Measurements from ENCODE around the gene CHCHD6.

The CHCHD6 gene

DNA sequence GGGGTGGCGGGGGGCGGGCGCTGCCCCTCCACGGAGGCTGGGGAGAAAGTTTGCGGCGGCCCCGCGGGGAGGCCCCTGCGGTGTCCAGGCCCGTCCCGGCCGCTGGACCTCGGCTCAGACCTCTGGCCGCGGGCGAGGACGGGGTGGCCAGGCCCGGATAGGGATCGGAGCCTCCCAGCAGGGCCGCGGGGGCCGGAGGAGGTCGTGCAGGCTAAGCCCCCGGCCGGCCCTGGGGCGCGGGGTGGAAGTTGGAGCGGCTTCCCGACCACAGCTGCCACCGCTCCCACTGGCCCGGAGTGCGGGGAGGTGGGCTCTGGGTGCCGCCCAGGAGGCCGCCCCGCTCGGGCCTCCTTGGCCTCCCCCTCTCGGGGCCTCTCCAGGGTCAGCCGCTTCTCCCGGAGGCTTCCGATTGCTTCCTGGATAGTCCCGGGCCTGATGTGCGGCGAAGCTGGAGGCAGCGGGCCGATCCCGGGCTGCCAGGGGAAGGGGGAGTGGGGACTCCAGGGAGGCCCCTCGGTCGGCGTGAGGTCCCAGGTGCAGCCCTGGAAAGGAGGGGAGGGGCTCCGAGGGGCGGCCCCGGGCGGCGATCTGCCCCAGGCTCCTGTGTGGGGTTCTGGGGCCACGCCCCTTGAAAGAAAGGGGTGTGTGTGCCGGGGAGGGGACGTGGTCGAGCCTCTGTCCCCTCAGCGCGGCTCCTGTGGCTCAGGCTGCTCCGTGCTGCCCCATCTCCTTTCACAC lies 279.8 kb downstream of the CHCHD6 start:
- no peak for DNase-seq

DNA sequence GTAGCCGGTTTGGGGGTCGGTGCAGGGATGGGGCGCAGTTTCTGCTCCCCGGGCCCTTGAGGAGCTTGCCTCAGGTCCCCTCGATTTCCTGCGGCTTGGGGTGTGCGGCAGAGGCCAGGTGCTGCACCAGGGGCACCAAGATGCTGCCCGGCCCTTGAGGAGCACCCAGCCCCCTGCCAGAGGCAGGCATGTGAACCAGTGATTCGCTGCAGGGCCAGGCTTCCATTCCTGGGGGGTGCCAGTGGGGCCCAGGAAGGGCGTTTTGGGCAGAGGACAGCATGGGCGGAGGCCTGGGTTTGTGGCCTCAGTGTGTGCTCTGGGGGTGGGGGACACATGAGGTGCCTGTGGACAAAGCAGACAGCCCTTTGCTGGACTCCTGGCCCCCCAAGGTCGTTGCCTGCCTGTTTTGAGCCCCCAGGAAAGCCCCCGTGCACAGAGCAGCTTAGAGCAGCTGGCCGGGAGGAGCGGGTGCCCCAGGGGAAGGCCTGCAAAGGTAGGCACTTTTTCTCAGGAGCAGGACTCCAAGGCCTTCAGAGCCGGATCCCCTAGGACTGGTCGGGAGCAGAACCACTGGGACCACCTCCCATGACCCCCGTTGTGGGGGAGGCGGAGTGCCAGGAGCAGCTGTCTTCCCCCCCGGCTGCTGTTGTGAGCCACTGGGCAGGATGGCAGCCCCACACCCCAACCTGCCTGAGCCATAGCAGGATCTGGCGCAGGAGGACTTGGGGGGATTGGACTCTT lies 280.5 kb downstream of the CHCHD6 start:
- no peak for DNase-seq

DNA sequence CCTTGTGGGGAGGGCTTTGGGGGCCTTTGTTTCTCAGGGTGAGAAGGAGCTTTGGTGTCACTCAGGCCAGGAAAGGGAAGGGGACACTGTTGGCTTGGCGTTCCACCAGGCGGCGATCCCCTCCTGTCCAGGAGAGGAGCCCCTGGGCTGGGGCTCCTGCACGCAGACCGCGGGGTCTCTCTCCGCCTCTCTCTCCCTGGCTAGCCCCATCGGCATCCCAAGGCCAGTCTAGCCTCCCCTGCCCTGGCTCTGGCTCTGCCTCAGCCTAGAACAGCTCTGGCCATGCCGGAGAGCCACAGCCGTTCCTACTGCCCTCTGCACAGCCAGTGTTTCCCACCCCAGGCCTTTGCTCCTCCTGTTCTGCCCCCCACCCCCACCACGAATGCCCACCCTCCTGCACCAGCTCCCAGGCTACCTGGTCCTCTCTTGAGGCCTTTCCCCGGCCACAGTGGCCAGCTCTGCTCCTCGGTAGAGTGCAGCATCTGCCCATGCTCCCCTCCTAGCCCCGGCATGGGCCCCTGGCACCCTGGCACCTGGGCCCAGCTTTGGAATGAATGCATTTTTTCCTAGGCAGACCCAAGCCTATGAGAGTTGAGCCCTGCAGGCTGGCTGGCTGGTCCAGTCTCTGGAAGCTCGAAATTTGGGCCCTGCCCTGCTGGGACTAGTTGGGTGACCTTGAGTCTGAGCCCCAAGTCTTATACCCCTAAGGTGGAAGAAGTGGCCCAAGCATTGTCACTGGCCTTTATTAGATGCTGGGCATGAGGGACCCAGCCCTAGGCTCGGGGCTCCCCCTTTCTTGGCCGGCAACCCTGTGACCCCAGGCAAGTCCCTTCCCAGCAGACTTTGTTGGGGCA lies 281.3 kb downstream of the CHCHD6 start:
- no peak for DNase-seq

DNA sequence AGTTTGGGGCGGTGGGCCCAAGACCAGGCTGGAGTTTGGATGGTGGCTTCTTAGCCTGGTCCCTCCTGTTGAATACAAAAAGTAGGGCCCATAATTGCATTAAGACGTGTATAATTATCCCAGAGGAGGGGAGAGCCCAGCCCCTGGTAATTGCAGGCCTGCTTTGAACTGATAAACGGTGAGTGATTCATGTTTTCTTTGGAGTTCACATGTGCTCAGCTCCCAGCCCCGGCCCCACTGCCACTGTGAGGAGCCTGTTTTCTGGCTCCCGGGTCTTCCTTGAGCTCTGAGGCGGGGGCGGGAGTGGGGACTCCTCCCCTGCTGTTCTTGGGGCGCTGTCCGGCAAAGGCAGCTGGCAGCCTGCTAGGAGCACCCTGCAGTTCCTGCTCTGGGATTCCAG lies 282.0 kb downstream of the CHCHD6 start:
- DNase-seq = no peak

DNA sequence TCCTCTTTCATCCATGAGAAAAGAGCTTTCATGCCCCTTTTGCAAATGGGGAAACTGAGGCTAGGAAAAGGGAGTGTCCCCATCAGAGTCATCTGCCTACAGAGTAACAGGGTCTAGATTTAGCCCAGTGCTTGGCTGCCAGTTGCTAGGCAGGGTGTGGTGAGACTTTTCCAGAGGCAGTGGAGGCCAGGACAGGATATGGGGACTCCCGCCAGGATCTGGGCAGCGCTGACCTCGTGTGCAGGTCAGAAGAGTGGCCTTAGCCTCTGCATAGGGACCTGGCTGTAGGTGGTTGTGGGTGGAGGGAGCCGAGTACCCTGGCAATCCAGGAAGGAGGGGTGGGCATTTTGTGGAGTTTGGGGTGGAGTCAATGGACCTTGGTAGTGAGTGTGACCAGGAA lies 283.1 kb downstream of the CHCHD6 start:
- DNase-seq = no peak

DNA sequence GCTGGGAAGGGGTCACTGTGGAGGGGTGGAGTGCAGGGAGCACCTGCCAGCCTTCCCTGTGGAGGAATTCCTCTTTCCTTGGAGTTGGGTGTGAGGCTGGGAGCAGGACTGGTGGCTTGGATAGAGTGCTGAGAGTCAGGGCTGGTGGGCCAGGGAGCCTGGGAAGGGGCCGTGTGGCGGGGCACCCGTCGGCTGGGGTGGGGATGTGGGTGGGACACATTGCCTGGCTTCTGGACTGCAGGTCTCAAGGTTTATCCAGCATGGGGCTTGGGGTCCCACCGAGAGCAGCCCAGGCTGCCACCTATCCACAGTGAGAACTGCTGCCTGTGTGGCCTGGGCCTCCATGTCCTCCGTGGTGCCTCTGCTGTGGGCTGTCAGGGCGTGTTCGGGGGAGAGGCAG lies 283.6 kb downstream of the CHCHD6 start:
- DNase-seq = no peak

DNA sequence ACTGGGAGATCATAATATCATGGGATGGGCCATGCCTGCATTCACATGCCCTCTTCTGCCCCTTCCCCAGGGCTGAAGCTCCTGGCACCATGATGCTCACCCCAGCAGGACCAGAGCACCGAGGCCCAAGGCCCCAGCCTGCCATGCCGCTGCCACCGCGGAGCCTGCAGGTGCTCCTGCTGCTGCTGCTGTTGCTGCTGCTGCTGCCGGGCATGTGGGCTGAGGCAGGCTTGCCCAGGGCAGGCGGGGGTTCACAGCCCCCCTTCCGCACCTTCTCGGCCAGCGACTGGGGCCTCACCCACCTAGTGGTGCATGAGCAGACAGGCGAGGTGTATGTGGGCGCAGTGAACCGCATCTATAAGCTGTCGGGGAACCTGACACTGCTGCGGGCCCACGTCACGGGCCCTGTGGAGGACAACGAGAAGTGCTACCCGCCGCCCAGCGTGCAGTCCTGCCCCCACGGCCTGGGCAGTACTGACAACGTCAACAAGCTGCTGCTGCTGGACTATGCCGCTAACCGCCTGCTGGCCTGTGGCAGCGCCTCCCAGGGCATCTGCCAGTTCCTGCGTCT lies 284.5 kb downstream of the CHCHD6 start:
- no peak for DNase-seq

DNA sequence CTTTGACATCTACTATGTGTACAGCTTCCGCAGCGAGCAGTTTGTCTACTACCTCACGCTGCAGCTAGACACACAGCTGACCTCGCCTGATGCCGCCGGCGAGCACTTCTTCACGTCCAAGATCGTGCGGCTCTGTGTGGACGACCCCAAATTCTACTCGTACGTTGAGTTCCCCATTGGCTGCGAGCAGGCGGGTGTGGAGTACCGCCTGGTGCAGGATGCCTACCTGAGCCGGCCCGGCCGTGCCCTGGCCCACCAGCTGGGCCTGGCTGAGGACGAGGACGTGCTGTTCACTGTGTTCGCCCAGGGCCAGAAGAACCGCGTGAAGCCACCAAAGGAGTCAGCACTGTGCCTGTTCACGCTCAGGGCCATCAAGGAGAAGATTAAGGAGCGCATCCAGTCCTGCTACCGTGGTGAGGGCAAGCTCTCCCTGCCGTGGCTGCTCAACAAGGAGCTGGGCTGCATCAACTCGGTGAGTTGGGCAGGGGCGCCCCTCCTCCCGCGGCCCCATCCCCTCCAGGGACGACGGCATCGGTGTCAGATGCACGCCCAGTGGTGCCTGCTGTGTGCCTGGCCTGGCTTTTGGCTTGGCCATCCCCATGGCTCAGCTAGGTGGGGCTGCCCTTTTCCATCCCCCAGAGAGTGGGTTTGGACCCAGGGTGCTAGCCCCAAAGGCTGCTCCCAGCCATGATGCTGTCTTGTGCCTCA lies 285.4 kb downstream of the CHCHD6 start:
- DNase-seq = no peak

DNA sequence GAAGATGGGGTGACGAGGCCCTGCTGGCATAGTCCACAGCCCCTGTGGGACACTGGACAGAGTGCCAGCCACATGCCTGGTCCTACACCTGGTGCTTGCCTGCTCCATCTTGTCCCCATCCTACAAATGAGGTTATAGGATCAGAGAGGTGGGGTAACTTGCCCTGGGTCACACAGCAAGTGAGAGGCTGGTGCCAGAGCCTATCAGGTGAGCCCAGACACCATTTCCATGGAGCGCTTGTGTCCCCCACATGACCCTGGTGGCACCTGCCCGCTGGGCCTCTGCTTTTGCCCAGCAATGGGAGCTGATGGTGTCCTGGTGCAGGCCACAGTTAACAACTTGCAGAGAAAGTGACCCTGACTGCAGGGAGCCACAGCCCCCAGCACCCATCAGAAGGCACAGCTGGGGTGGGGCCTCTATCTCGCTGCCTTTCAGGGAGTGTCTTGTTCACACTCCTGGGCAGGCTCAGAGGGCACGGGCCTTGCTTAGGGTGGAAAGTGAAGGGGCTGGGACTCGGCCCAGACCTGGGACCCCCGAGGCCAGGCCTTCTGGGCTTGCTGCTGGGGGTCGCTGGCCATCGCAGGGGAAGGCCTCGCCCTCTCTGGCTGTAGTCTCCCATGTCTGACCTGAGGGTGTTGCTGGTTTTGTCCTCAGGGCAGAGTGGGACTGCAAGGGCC lies 286.1 kb downstream of the CHCHD6 start:
- no peak for DNase-seq

DNA sequence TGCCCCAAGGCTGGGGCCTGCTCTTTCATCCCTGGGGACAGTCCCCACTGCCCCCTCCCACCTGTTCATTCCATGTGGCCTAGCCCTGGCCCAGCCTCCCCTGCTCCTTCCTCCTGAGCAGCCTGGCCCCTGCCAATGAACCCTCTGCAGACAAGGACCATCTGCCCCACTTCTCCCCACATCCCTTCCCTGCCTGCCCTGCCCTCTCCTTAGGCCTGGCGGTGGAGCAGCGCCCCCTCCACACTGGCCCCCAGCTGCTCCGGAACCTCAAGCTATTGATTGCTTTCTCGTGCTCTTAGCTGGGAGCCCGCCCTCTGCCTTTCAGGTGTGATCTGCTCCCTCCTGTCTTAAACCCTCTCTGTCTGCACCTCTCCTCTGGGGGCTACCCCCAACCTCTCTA lies 286.9 kb downstream of the CHCHD6 start:
- DNase-seq = no peak

DNA sequence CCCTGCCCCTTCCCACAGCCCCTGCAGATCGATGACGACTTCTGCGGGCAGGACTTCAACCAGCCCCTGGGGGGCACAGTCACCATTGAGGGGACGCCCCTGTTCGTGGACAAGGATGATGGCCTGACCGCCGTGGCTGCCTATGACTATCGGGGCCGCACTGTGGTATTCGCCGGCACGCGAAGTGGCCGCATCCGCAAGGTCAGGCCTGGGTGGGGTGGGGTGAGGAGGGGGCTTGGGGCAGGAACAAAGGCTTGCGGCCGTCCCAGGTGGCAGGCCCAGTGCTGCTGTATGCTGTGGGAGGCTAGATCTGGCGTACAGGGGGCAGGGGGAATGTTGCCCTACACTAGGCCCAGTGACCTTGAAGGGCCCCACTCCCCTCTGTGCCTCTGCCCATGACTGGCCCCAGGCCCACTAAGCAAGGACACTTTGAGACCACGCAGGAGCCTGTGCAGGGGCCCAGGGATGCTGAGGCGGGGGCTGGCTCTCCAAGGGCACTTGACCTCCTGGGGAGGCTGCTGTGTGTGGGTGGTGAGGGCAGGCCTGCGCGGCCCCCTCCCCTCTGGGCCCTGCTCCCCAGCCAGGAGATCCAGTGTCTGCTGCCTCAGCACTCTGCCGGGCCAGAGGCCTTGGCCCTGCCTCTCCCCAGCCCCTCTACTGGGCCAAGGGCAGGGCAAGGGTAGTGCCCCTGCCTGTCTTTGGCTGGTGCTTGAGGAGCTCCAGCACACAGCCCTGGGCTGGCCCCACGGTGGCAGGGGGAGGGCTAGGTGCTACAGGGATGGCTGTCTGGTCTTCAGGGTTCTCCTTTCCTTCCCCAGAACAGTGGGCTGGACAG lies 287.5 kb downstream of the CHCHD6 start:
- DNase-seq = no peak

DNA sequence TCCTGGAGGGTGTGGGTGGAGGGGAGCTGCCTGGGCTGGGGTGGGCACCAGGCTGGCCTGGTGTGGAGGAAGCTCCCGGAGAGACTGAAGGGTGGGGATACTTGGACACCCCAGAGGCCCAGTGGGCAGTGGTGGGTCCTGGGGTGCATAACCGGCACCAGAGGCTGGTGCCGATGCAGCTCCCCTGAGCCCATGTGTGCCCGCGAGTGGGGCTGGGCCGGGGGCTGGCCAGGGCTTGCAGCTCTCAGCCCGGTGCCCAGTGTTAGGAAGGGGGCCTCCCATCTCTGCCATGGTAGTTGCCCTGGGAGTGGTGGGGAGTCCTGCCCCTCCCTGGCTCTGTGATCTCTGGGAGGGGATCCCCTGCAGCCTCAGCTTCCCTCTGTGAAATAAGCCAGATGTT lies 288.2 kb downstream of the CHCHD6 start:
- no peak for DNase-seq

DNA sequence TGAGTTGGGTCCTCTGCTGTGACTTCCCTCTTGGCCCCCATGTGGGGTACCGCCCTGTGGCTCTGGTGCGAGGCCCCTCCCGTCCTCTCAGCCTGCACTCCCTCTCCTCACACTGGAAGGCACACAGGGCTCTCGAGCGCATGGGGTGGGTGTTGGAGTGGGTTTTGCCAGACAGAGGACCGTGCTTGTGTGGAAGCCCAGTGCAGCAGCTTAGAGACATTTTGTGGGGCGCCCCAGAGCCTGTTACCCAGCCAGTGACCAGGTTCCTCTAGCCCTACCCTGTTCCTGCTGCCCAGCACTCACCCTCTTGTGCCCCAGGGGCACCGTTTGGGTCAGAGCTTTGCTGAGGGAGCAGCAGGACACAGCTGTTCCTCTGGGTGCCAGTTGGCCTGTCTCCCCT lies 288.7 kb downstream of the CHCHD6 start:
- DNase-seq = no peak

DNA sequence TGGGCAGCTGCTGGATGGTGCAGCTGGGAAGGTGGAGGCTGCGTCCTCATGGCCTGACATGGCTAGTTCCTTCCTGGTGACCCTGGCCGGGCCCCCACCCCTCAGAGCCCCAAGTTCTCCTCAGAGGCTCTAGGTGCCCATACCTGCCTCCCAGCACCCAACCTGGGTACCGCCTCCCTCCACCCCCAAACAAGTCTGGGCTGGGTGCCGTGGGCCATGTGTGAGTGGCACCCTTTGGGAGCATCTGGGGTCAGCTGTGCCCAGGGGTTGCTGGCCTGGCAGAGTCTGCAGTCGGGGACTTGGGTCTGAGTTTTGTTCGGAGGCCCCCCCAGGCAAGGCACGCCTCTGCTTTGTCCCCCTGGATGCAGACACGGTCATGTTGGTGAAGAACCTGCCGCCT lies 289.4 kb downstream of the CHCHD6 start:
- no peak for DNase-seq

DNA sequence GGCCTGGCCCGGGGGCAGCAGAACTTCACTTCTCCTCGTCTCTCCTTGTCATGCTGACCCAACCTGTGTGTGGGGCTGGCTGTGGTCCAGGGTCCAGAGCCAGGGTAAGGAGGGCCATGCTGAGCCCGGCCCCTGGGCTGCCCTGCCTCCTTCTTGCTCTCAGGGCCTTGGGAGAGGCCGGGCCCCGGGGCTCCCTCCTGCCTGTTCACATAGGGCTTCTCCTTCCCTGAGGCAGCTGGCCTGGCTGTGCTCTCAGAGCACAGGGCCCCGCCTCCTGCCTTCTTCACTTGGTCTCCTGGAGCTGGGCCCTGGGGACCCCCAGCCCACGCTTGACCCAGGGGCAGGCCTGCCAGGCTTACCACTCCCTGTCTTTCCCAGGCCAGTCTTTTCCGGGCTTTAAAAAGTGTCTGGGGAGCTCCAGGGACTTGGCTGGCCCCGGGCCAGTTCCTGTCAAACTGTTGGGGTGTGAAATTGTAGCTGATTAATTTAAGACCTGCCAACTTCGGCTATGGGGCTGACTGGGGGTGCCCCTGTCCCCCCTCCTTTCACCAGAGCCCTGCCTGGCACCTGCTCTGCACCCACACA lies 290.7 kb downstream of the CHCHD6 start:
- DNase-seq = no peak

DNA sequence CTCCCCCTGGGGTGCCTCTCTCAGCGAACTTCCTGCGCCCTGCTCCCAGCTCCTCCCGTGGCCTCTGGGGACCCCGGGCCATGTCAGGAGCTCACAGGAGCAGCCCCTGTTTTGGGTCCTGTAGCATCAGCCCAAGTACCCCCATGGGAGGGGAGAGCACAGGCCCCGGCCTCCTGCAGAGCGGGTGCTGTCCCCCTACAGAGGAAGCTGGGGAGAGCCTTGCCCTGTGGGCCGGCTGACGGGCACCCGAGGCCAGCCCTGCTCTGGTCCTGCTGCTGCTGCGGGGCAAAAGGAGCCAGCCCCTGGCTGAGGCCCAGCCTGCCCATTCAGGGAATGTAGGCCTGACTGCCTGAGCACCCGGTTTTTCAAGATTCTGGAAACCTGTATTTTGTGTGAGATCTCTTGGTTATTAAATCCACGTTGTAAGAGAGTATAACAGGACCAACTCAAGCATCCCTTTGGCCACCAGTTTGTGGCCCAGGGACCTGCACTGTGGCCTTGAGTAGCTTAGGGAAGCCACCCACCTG lies 291.3 kb downstream of the CHCHD6 start:
- no peak for DNase-seq

DNA sequence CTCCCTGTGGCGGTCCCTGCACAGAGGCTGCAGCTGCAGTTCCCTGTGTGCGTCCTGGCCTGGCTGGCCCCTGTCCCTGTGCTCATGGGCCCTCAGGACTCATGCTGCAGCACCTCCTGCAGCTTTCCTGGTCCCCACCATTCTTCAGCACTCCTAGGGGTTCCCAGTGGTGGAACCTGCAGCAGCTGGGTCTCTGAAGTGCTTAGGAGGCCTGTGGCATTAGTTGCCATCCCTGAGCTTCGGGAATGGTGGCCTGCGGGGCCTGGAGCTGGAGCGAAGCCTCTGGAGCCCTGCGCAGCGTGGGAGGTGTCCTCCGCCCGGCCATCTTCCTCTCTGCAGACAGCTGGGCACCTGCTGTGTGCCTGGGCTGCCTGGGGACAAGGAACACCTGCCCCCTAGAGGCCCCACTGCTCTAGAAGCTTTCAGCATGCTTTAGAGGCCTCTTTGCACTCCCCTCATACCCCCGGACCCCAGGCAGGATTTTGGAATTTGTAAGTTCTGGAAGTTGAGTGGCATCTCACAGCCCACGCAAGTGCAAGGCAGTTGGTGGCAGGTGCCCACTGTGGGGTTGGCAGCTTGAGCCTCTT lies 292.0 kb downstream of the CHCHD6 start:
- DNase-seq = no peak

DNA sequence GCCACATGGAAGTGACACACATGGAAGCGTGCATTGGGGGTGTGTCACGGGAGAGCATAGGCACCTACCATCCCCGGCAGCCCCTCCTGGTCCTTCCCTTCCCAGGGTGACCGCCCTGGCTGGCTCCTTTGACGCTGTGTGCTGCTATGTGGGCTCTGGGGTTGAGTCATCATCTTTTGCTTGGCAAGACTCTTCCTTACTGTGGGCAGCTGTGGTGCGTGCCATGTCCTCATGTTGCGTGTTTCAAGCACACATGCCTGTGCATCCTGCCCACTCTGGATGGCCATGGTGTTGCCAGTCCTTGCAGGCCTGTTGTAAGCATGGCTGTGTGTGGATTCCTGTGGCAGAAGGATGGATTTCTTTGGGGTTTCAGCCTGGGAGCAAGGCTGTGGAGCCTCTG lies 292.9 kb downstream of the CHCHD6 start:
- no peak for DNase-seq

DNA sequence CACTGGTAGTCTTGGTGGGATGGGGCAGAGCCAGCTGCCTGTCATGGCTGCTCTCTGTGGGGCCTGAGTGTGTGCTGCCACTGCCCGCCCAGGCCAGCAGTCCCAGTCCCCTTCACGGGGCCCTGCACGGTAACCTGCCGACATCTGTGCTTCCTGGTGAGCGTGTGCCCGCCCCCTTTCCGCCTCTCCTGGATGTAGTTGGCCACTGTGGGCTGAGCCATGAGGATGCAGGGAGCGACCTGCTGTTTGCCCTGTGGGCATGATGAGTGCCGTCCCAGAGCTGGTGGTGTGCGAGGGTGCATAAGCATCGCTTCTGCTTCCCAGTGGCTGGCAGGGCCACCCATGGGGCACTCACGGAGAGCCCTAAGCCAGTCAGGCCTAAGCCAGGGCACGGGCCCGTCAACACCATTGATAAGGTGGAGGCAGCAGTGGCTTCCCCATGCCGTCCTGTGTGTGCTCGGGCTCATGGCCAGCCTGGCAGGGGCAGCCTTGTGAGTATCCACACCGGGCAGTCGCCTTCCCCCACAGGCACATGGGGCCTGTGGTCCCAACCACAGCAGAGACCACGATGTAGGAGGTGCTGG lies 293.5 kb downstream of the CHCHD6 start:
- DNase-seq = no peak

DNA sequence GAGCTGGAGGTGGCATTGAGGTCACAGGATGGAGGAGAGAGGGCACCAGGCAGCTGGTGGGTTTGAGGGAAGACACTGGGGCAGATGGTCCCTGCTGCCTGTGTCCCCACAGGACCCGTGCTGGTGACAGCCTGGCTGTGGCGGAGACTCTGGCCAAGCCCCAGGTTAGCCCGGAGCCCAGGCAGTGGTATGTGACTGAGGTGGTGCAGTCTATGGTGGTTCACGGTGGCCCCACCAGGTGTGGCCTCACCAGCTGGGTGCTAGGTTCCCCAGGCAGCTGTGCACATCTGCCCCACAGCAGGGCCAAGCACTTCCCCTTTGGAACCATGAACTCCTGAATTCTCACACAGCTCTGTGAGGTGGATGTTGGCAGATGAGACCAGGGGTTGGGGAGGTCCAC lies 294.3 kb downstream of the CHCHD6 start:
- no peak for DNase-seq

All from hippocampal formation (tissue), 2 donors.